Left renal pelvis (tissue), 4 donors: ENCODE results near the gene SLC6A4. TPM values are rescaled to one million over a fixed set of nuclear protein-coding genes. Genes with fewer than 3 reads are reported as not detected.
"Not testable (repeated sequence)": the region's sequence is repeated elsewhere in the genome, so short reads cannot be mapped to it uniquely, and the experiment has no call there.

Source experiments
- DNase-seq, 4 donors: peaks; one replicate each; pipeline ENCODE4 v3.0.0-alpha.2; 2013; ENCODE audit warnings: low read depth in 4 of 4, low spot score in 3 of 4
- polyA plus RNA-seq, 4 donors: library from polyadenylated mRNA; unstranded; fragments of 120-200 nt; gene quantifications; one replicate each; pipeline ENCODE4 v1.2.1, GENCODE V29; 2013; ENCODE audit not compliant: insufficient read length in 4 of 4

Gene SLC6A4
- polyA plus RNA-seq, 4 donors: 0.44 to 5.9 (median 1.4) TPM

DNA sequence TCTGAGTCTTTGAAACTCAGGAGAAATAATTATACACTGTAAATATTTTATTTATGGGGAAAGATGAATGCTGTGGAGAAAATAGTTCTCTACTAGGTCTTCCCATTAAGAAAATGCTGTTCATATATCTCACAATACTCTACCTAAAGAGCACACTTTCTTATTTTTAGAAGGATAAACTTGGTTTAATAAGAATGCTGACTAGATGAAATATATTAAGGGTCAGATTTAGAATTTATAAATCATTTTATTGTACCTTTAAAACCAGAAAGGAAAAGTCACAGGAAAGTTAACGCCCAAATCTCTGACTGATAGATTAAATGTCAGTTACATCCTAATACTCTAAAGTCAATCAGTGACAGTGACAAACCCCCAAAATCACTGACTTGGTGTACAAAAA, 48.7 kb downstream of the SLC6A4 start:
- DNase-seq: no peak

DNA sequence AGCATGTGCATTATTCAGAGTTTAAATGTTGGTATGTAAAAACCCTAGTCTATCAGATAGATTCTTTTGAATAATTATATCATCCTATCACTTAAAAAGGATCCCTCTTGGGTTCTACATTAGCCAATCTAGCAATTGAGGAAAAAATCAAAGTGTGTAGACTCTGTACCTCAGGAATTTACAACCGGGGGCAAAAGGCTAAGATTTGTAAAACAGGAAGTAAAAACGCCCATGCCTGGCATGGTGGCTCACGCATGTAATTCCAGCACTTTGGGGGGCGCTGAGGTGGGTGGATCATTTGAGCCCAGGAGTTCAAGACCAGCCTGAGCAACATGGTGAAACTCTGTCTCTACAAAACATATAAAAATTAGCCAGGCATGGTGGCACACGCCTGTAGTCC, 58.6 kb downstream of the SLC6A4 start:
- DNase-seq: no peak

- no peak for DNase-seq
These were observed 60.9 kb downstream of the SLC6A4 start for GRCh38 chr17:30174556-30174955.

DNA sequence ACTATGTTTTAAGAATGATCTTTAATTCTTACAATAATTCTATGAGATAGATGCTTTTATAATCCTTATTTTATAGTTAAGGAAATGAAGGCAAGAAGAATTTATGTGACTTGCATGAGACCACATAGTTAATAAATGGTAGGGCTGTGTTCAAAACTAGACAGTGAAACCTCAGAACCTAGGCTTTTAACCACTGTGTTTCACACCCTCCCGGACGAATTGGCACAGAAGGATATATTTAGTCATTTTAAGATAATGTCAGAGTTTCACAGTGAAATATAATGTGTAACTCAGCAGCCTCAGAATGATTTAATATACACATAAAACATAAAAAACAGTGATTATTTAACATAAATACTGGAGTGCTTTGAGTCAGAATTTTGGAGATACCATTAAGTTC, 61.8 kb downstream of the SLC6A4 start:
- DNase-seq: no peak

DNA sequence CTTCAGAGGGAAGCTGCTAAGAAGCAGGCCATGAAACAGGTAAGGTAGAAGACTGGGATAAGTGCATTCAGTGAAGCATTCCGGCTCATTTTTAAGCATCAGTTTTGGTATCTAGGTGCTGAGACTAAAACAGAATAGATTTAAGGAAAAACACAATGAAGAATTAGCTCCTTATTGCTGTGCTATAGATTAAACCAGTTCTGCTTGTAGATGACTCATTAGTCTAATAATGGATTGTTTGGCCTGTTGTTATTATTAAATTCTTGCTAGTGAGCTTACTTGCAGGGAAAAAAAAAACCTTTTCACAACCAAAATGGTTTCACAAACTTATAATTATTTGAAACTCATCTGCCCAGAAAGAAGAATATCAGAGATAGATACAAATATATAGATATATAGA, 62.9 kb downstream of the SLC6A4 start:
- DNase-seq: no peak

DNA sequence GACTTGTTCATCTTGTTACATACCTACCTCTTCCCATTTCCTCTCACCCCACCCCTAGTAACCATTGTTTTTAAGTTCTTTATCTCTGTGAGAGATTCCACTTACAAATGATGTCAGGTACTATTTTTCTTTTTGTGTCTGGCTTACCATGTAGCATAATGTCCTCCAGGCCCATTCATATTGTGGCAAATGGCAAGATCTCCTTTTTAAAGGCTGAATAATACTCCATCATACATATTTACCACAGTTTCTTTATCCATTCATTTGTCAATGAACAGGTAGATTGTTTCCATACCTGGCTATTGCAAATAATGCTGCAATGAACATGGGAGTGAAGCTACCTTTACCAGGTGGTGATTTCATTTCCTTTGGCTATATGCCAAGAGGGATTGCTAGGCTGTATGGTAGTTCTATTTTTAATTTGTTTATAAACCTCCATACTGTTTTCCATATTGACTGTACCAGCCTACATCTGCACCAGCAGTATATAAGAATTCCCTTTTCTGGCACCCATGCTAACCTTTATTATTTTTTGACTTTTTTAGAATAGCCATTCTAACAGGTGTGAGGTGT, 65.0 kb downstream of the SLC6A4 start:
- no peak for DNase-seq

DNA sequence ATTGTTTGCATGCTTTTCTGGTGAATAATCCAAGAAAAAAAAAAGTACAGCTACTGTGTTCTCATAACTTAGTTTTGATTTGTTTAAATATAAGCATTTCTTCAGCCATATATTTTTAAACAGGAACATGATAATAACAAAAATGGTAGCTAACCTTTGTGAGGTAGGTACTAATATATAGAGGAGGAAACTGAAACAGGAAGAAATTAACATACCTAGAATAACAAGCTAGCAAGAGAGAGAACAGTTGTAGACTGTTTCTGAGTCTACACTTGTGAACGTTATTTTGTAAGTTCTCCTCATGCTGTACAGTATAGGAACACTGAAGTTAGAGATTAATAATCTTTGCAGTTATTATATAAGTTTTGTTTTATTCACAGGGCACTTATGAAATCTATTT, 69.5 kb downstream of the SLC6A4 start:
- no peak for DNase-seq

- no peak for DNase-seq
These were observed 70.3 kb downstream of the SLC6A4 start for GRCh38 chr17:30165147-30165546.

DNA sequence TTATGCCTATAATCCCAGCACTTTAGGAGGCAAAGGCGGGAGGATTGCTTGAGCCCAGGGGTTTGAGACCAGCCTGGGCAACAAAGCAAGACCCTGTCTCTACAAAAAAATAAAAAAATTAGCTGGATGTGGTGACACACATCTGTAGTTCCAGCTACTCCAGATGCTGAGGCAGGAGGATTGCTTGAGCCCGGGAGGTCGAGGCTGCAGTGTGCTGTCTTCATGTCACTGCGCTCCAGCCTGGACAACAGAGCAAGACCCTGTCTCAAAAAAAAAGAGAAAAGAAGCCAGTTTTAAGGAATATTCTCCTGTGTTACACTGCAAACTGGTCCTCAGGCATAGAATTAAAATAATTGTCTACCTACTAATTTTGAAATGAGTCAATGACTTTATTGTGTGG, 71.0 kb downstream of the SLC6A4 start:
- DNase-seq: no peak

DNA sequence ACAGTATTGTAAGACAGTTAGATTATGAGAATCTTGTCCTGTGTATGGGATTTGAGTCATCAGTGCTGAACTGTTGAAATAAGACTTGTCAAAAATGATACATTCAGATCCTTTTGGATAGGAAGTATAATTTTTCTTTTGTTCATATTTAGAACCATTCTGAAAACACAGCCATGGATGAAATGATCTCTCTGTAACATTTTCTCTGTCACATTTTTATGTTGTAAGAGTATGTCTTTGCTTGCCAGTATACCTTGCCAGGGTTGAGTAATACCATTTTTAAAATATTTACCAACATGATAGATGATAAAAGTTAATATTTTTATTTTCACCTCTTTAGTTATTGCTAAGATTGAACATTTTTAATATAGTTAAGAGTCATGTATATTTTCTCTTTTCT, 73.9 kb downstream of the SLC6A4 start:
- DNase-seq: no peak

DNA sequence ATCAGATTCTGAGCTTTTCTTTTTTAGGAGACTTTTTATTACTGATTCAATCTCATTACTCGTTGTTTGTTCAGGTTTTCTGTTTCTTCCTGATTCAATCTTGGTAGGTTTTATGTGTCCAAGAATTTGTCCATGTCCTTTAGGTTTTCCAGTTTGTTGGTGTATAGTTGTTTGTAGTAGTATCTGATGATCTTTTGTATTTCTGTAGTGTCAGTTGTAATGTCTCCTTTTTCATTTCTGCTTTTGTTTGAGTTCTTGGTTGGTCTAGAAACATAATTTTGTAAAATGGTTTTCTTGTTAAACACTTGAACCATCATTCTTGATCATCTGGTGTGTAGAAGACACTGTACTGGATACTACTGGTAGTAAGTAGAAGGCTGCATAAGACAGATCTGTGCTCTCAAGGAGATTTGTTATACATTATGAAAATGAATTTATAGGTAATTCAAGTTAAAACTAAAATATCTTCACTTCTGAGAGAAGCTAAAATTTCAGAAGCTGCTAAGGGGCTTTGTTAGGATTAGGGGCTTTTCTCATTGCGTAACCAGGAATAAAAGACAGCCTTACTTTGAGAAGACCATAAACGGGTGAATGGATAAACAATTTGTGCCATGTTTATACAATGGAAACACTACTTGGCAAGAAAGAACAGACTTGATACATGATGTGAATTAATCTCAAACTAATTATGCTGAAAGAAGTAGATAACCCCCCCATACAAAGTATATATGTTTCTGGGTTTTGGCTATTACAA, 74.9 kb downstream of the SLC6A4 start:
- no peak for DNase-seq

DNA sequence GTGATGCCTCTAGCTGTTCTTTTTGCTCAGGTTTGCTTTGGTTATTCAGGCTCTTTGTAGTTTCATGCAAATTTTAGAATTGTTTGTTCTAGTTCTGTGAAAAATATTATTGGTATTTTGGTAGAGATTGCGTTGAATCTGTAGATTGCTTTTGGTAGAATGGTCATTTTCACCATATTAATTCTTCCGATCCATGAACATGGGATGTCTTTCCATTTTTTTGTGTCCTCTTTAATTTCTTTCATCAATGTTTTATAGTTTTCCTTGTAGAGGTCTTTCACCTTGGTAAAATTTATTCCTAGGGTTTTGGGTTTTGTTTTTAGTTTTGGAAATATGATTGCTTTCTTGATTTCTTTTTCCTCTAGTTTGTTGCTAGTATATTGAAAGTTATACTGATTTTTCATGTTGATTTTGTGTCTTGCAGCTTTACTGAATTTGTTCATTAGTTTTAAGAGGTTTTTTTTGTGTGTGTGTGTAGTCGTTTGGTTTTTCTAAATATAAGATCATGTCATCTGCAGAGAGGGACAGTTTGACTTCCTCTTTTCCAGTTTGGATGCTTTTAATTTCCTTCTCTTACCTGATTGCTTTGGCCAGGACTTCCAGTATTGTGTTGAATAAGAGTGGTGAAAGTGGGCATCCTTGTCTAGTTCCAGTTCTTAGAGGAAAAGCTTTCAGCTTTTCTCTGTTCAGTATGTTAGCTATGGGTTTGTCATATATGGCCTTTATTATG, 76.4 kb downstream of the SLC6A4 start:
- no peak for DNase-seq

- no peak for DNase-seq
These were observed 80.1 kb downstream of the SLC6A4 start for GRCh38 chr17:30155389-30155788.

DNA sequence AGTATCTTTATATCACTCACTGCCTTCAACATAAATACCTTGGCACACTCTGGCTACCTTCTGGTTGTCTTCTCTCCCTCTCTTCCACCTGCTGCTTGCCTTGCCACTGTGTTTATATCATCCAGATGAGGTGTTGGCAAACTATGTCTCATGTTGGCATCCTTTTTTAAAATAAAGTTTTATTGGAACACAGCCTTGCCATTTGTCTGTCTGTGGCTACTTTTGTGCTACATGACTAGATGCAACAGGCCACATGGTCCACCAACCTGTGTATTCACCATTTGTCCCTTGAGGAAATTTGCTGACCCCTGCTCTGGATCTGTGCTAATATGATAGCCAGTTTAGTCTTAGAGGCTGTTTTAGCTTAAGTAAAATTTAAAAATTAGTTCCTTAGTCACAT, 82.0 kb downstream of the SLC6A4 start:
- no peak for DNase-seq

DNA sequence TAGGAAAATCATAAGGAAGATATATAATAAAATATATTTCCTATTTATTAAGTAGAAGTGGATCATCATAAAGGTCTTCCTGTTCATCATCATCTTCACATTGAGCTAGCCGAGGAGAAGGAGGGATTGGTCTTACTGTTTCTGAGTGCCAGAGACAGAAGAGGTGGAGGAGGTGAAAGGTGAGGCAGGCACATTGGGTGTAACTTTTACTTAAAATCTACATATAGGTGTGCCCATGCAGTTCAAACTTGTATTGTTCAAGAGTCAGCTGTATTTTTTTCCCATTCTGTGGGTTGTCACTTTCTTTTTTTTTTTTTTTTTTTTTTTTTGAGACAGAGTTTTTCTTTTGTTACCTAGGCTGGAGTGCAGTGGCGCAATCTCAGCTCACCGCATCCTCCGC, 84.0 kb downstream of the SLC6A4 start:
- DNase-seq: no peak

- no peak for DNase-seq
These were observed 87.1 kb downstream of the SLC6A4 start for GRCh38 chr17:30148376-30148775.

- DNase-seq: not testable (repeated sequence)
These were observed 87.6 kb downstream of the SLC6A4 start for GRCh38 chr17:30147860-30148259.

Other genes starting within 250 kb of the SLC6A4 start
- 10 to 100 TPM; 32.3 to 47.3 (median 37.6) TPM for gene NSRP1, start 118.9 kb downstream of the SLC6A4 start, polyA plus RNA-seq
- 10 to 100 TPM; 62.7 to 93.6 (median 81.6) TPM for gene BLMH, start 56.2 kb upstream of the SLC6A4 start, polyA plus RNA-seq
- 1 to 10 TPM in 1 of 4 donors, under 1 TPM in 2, not detected in 1; 0.20 to 1.4 (median 0.81) TPM for gene TMIGD1, start 98.4 kb upstream of the SLC6A4 start, polyA plus RNA-seq
- 100 to 1,000 TPM in 1 of 4 donors, 10 to 100 TPM in 3; 51.1 to 109 (median 85.7) TPM for gene CPD, start 143.2 kb upstream of the SLC6A4 start, polyA plus RNA-seq
- 10 to 100 TPM; 44.5 to 58.6 (median 51.4) TPM for gene GOSR1, start 241.7 kb upstream of the SLC6A4 start, polyA plus RNA-seq